ENCODE results near the gene SMR3A.

SMR3A gene

DNA sequence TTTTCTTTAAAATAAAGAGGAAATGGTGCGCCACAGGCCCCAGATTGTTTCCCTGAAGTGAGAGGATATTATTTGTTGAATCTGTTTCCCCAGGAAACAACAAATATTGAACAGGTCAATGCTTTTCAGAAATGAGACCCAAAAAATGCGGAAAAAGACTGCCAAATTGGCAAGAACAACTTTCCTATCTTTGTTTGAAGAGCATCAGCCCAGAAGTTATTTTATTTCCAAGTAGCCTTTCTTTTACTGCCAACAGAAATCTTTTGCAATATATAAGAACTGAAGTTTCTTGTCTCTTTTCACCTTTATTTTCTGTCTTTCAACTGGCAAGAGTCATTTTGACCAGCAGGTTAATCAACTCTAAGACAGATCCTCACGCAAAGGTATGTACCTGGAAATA is at the start of gene SMR3A:
Gene SMR3A, plus strand, starts transcription at position 301 of the 400 bp plus-strand sequence. CDS start 1,356 bp downstream, outside the sequence.
- DNase-seq, result no peak

DNA sequence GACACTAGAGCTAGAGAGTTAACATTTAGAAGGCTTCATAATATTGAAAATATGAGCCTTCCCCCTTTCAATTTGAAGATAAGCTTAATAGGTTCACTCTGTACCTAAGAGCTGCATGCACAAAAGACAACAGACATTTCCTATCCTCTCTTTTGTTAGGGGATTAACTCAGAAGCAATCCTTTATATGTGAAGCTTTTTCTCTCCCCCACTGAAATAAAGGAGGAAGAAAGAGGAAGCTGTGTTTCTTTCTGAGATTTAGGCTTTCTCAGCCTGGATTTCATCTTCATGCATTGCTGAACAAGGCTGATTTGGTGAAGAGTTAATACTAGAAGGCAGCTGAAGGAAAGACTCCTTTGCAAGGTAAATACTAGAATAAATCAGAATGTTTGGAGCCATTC is 46.8 kb upstream of the SMR3A start:
- DNase-seq, result no peak

DNA sequence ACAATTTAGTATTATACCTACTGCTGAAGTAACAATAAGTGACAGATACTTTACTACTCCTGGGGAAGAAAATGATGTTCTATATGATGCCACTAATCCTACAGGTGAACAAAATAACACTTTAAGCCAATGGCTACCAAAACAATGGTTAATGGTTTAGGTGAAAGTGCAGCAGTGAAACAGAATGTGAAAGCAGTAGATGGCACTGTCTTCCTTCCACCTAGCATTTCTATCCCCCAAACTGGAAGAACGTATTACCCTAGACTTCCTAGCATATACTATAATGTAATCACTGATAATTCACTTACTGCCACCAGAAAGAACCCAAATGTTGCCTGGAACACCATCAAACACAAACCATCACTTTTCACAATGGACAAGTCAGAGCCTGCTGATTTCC is 44.6 kb upstream of the SMR3A start:
- DNase-seq, result no peak

DNA sequence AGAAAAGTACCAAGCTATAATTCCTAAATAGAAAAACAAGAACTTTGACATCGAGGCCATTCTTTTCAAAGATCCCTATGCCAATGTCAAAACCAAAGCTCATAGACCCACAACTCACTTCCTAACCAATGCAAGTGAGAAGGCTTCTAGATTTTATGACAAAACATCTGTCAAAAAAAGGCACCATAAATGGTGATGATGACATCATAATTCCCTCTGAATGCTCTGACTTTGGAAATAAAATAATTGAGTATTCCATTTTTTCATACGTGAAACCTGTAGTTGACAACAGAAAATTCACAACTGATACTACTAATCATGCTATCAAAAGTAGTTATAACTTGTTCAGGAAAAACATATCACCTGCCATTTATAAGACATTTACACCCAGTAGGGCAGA is 34.5 kb upstream of the SMR3A start:
- DNase-seq, result no peak

DNA sequence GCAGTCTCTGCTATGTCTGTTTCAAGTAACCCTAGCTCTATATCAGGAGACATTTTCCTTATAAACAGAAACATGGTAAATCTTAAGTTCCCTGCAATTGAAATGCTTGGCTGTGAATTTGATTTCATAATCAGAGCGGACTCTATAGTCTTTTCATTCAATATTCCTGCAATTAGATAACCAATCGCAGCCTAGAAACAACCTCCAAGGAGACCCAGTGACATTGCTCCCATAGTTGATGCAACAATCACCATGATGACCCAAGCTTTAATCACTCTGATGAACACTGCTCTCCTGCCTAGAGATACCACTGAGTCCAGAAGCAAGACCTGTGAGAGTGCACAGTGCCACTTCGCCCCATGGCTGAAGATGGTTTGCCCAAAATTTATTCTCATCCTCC is 25.9 kb upstream of the SMR3A start, which contains the start of gene CABS1:
Gene CABS1, plus strand, starts transcription at position 301 of the 400 bp plus-strand sequence. Its CDS starts 59 bp downstream, at position 360.
- no peak for DNase-seq

DNA sequence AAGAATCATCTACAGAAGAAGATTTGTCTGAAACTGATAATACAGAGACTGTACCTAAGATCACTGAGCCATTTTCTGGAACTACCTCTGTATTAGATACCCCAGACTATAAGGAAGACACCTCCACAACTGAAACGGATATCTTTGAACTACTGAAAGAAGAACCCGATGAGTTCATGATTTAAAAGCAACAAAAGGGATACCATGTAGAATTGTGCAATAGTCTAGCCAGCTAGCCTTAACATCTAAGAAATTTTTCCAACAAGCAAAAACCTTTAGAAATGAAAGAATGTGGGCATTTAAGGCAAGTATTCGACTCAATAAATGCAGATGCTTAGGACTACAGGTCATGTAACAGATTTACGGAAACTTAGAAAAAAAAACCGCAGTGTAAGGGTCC is 24.5 kb upstream of the SMR3A start:
- DNase-seq, result no peak

DNA sequence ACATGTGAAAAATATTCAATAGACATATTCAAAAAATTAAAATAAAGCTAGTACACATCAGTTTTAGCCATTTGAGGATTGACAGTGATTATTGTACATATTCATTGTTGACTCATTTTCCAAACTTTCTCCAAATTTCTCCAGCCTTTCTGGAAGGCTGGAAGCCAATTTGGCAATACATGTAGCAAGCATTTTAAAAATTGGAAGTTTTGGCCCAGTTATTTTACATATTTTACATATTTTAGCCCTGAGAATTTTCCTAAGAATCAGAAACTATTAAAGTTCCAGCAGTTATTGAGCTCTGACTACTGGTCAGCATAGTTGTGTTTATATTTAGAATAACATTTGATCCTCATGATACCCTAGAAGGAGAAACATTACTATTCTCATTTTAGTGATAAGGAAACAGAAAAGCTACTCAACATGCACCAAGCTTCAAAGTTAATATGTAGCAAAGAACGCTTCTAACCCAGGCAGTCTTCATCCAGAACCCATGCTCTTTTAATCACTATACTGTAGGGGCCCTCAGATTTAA is 22.6 kb upstream of the SMR3A start:
- no peak for DNase-seq

DNA sequence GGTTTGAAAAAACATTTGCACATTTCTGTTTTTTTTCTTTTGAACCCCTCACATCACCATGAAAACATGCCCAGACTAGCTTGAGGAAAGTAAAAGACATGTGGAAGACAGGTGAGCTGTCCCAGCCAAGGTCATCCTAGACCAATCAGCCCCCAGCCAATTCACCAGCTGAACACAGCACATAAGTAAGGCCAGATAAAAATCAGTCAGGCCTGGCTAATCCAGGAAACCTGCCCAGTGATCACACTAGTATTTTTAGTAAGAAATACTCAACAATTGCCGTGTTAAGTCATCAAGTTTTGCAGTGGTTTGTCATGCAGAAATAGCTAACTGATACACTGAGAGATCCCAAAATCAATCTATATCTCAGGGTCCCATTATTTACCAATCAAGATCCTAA is 4.4 kb upstream of the SMR3A start:
- DNase-seq, result no peak

DNA sequence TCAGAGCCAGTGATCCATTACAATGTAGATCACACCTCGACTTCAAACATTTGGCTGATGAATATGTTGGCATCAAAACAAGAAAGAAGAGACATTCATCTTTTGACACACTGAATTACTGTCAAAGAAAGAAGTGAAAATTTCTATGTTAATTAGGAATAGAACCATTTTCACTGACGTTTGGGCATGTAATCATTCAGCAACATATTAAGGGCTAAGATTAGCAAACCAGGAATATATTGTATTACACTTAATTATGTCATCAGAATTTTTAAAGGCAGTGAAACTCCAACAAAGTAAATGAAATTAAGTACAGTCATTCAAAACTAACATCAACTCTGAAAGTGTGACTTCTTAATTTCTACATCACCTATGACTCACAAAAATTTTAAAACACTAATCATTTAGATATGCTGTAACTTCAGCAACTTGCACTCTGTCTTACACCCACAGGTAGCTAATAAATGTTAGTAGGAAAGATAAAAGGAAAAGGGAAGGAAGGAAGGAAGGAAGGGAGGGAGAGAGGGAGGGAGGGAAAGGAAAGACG is 1.4 kb upstream of the SMR3A start:
- no peak for DNase-seq

DNA sequence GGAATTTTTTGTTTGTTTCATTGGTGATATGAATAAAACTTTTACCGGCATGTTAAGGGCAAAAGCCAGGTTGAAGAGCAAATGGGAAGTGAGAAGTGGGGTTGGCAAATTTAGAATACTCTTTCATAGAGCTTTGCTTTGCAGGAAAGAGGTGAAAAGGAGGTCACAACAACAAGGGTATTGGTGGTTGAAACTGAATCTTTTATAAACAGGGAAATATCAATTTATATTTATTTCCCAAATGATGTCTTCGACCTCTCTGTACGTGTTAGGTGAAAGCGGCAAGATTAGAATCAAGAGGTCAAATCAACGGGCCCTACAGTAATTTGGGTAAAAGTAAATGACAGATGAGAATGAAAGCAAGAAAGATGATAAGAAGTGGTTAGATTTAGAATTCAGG is 3.4 kb downstream of the SMR3A start:
- no peak for DNase-seq

DNA sequence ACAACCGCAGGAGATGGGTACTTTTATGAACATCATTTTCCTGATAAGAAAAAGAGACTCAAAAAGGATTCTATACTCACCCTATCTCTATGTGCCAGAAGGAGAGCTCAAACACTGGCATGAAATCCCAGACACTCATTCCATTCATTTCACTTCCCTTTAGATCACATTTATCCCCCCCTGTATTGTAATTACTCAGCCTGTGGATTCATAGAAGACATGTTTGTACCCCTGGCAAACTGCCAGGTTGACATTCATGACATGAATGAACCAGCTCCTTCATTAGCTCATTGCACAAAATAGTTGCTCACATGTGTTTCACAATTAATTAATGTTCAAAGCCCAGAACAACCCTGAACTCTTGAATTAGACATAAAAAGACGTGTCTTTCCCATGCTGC is 4.9 kb downstream of the SMR3A start:
- no peak for DNase-seq

DNA sequence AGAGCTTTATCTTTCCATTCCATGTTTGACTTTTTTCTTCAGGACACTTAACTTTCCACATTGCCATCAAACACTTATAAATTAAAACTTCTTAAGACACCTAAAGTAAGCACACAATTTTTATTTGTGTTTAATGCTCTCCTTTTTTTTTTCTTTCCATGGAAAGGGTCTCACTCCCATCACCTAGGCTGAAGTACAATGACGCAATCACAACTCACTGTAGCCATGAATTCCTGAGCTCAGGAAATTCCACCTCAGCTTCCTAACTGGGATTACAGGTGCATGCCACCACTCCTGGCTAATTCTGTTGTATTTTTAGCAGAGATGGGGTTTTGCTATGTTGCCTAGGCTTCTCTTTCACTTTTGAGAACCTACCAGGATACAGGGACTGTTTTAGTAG is 7.3 kb downstream of the SMR3A start:
- DNase-seq, result no peak

DNA sequence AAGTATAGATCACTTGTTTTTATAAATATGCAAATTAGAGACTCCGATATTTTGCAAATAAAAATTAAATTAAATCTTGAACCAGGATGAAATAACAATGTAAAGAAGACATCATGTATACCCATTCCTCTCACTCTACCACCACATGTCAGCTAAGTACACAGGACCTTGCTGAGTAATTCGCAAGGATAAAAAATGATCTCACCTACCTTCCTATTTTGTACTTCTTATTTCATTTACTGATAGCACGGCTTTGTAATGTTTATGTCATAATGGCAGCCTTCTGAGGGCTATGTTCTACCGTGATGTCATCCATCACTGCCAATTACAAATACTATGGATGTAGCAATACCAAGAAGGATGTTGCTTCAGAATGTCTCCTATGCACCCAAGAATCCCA is 11.4 kb downstream of the SMR3A start:
- no peak for DNase-seq

DNA sequence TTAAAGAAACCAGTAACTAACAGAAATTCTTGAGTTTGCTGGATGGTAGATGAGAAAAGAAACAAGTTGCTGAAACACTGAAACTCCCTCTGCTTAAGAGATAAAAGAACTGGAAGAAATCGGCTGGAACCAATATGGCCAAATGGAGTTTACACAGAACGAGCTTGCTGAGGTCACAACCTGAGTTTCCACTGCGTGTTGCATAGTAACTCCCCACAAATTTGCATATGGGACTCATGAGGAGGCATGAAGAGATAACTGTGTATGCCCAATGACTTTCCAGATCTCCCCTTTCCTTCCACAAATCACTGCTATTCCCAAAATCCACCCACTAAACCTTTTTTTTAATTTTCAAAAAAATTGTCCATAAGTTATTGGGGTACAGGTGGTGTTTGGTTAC is 12.2 kb downstream of the SMR3A start:
- no peak for DNase-seq

DNA sequence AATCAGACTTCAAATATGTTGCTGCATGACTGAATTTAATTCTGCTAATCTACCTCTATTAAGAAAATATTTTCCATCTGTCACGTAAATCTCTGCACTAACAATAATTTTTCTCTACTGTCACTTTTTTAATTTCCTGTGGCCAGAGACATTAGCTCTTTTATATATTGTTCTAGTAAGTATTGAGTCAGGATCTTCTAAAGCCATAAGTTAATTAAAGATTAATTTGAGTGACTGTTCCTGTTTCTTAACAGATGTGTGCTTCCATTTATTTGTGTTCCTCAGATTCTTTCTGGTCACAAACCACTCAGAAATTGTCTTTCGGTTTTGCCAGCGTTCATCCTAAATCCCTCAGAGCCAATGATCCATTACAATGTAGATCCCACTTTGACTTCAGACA is 20.0 kb downstream of the SMR3A start:
- DNase-seq, result no peak

DNA sequence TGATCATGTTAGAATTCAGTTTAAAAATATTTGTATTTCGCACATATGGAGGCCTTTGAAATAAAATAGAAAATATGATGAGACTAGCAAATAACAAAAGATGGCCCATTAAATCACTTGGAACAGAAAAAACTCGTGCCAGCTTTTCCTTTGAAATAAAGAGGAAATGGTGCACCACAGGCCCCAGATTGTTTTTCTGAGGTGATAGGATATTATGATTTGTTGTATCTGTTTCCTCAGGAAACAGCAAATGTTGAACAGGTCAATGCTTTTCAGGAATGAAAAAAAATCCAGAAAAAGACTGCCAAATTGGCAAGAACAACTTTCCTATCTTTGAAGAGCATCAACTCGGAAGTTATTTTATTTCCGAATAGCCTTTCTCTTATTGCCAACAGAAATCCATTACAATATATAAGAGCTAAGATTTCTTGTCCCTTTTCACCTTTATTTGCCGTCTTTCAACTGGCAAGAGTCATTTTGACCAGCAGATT is 22.2 kb downstream of the SMR3A start, which contains the start of gene SMR3B:
Gene SMR3B, plus strand, starts transcription at position 441 of the 491 bp plus-strand sequence. CDS start 1,380 bp downstream, outside the sequence.
- DNase-seq, result no peak

DNA sequence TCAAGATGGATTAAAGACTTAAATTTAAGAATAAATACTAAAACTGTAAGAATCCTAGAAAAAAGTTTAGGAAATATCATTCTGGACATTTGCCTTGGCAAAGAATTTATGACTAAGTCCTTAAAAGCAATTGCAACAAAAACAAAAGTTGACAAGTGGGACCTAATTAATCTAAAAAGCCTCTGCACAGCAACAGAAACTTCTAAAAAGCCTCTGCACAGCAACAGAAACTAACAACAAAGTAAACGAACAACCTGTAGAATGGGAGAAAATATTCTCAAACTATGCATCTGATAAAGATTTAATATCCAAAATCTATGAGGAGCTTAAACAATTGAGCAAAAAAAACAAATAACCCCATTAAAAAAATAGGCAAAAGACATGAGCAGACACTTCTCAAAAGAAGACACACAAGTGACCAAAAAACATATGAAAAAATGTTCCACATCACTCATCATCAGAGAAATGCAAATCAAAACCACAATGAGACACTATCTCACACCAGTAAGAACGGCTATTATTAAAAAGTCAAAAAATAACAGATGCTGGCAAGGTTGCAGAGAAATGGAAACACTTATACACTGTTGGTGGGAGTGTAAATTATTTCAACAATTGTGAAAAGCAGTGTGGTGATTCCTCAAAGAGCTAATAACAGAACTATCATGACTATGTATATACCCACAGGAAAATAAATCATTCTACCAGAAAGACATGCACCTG is 31.7 kb downstream of the SMR3A start:
- DNase-seq, result no peak

DNA sequence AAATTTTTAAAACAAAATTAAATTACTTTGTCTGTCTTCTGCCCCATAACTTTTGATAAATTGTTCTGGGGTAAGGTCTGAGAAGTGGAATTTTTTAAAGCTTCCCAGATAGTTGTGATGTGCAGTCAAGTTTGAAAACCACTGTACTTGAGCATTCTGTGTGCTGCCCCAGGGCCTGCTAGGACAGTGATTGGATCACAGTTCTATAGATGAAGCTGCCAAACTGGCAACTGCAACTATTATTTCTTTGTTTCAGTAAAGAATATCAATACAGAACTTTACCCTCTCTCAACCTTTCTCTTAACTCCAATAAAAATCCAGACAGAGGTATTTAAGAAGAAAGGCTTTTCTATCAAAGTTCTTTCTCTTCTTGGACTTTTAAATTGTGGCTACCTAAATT is 37.0 kb downstream of the SMR3A start, which contains the start of gene OPRPN:
Gene OPRPN, plus strand, starts transcription at position 361 of the 400 bp plus-strand sequence. CDS start 1,346 bp downstream, outside the sequence.
- no peak for DNase-seq

DNA sequence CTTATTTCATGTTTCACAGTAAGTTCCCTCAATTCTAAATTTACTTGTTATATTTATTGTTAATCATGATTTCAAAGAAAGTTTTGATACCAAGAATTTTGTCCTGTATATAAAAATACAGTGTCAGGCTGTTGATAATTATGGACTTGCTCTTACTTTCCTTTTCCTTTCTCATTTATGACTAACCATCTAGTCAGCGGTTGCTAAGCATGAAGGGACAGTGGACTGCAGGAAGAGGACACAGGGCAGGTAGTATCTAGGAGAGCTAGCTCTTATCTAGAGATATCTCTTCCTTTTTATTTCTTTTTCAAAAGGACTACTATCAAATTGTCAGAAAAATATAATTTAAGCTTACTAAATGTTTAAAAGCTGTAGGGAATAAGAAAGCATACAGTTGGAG is 38.8 kb downstream of the SMR3A start:
- no peak for DNase-seq

DNA sequence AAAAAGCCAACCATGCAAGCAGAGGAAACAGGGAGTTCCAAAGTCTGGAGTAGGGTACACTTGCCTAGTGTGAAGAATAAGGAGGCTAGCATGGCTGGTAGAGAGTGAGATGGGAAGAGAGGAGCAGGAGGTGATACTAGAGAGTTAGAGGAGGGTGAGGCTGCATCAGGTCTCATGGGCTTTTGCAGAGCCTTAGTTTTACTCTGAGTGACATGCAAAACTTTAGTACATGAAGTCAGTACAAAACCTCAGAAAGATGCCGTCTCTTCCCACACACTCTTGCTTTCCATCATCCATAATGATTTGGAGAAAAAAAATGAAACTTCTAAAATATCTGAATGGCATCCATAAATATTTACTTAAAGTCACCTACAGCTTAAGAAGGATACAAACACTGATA is 42.2 kb downstream of the SMR3A start:
- no peak for DNase-seq

DNA sequence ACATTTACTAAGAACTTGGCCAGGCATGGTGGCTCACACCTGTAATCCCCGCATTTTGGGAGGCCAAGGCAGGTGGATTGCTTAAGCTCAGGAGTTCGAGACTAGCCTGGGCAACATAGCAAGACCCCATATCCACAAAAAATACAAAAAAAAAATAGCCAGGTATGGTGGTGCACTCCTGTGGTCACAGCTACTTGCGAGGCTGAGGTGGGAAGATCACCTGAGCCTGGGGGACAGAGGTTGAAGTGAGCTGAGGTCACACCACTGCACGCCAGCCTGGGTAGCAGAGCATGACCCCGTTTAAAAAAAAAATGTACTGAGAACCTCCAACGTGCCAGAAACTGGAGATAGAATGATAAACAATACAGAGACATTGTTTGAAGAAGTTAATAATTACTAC is 45.2 kb downstream of the SMR3A start:
- DNase-seq, result no peak
